GM13977 (cell line): ENCODE measurements around the gene BCLAF3.

Experiments
- DNase-seq: peaks from one replicate; pipeline ENCODE4 v3.0.0; 2012; ENCODE audit warnings: low spot score
- CTCF ChIP-seq: IDR thresholded peaks from 2 replicates; pipeline ENCODE4 v1.5.1; 2012; ENCODE audit warnings: mild to moderate bottlenecking, control low read depth; ENCODE audit not compliant: insufficient read depth; ENCODE audit errors: extremely low read depth, missing control alignments
- in situ Hi-C: fragments of 300-500 bp; cut with MboI; formaldehyde crosslinking; loops from one replicate; pipeline ENCODE4 v1.12.0; 2022; ENCODE audit warnings: low sequenced_read_pairs, low pct_unique_long_range_greater_than_20kb, mixed read lengths, inconsistent platforms; ENCODE audit not compliant: unreplicated experiment

Gene BCLAF3

GRCh38 chrX:19990556-19991349 lies at the start of gene BCLAF3:
Gene BCLAF3 (minus strand): TSS chrX:19991061. CDS start chrX:19970264, 20,797 bp downstream.
- in situ Hi-C loops, result no loop called here

GRCh38 chrX:20038966-20039365 lies 48.1 kb upstream of the BCLAF3 start:
- DNase-seq, result no peak
- TF ChIP-seq CTCF, result no peak
- in situ Hi-C loops, result no loop called here

More at GRCh38 chrX:19990556-19991349, at the start of gene BCLAF3:
- DNase-seq, result peak; percentile 95
- peak; percentile 80 for TF ChIP-seq CTCF

GRCh38 chrX:20037186-20037585 lies 46.3 kb upstream of the BCLAF3 start:
- in situ Hi-C loops, result no loop called here
- TF ChIP-seq CTCF, result no peak
- no peak for DNase-seq

GRCh38 chrX:20032201-20032600 lies 41.3 kb upstream of the BCLAF3 start:
- no peak for DNase-seq
- in situ Hi-C loops, result no loop called here
- TF ChIP-seq CTCF, result no peak

- DNase-seq, result no peak
- TF ChIP-seq CTCF, result no peak
- in situ Hi-C loops, result no loop called here
These were observed 38.9 kb upstream of the BCLAF3 start for GRCh38 chrX:20029728-20030127.

- TF ChIP-seq CTCF, result no peak
- in situ Hi-C loops, result no loop called here
- DNase-seq, result no peak
These were observed 37.7 kb upstream of the BCLAF3 start for GRCh38 chrX:20028588-20028987.

- no peak for DNase-seq
- in situ Hi-C loops, result no loop called here
- TF ChIP-seq CTCF, result no peak
These were observed 35.4 kb upstream of the BCLAF3 start for GRCh38 chrX:20026278-20026677.
